ENCODE results near the gene NUB1.
A peak's percentile ranks its signal among the peaks of the same experiment; 100 is the strongest.

The NUB1 gene

DNA sequence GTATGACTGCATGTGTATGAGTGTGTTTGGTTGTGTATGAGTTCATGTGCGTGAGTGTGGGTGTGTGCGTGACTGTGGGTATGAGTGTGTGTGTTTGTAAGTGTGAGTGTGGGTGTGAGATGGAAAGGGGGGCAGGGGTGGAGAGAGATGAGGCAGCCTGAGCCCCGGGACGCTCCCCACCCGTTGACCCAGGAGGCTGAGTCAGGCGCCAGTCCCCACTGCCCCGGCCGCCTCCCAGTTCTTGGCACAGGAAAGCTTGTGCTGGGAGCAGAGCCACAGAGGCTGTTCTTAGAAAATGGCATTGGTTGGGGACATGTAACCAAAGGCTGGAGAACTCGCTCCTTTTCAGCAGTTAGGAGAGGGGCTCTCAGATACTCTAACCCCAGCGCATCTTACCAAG lies 27.8 kb upstream of the NUB1 start:
- DNase-seq = peak; percentile 34

DNA sequence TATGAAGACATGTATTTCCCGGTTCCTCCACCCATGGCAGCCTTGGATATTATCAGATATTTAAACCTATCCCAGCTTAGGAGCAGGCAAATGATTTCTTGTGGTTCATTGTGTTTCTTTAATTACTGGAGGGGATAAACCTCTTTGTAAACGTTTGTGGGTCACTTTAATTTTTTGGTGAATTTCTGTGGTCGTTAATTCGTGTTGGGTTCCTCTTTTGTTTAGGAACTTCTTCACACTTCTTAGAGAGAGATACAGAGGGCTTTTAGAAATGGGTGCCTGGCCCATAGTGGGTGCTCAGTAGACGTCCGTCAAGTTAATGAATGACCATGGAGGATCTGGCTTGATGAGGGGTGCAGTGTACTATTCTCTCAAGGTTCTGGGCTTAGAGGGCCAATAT lies 27.2 kb upstream of the NUB1 start:
- no peak for DNase-seq

DNA sequence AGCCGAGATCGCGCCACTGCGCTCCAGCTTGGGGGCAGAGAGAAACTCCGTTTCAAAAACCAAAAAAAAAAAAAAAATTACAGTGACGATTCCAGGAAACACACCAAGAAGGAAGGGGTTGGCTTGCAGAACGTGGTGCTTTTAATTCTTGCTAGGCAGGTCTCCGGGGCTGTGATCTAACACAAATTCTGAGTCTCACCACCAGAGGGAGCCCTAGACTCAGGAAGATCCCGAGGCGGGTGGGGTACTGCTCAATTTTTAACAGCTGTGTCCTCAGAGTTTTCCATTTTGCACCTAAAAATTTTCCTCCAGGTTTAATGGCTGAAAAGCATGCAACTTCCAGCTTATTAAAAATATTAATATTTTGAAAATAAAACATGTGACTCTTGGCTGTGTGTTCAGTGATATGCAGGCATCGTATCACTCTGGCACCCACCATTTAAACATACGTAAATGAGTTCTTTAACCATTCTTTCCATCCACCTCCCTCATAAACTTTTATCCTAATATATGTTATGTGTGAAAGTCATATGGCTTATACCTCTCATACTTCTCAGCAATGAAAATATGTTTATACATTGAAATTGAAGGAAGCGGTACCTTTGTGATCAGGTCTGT lies 26.5 kb upstream of the NUB1 start:
- DNase-seq = peak; percentile 80

DNA sequence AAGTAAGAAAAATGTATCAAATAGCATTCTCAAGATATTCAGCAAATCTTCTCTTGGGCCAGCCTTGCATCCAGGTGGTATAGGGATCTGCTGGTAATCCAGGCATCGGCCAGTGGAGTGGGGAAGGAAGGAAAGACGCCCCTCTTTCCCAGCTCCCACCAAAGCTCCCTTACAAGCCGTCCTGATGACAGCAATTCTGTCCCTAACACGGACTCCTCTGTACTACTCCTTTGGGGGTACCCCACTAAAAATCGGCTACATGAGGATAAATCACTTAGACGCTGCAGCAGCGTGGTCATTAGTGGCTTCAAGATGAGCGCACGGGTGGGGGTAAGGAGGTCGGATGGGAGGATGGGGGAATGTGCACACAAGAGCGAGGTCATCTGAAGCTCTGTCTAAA lies 24.7 kb upstream of the NUB1 start:
- no peak for DNase-seq

DNA sequence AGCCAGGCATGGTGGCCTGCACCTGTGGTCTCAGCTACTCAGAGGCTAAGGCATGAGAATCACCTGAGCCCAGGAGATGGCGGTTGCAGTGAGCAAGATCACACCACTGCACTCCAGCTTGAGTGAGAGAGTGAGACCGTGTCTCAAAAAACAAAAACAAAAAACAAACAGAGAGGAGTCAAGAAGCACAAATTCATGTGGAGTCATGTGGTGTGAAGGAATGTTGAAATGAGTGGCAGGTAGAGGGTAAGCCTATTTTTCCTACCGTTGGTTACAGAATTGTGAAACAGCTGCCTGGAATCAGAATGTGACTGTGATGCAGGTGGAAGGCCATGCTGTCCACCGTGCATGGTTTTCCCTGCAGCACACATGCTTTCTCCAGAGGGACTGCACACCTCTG lies 23.7 kb upstream of the NUB1 start:
- DNase-seq = no peak

DNA sequence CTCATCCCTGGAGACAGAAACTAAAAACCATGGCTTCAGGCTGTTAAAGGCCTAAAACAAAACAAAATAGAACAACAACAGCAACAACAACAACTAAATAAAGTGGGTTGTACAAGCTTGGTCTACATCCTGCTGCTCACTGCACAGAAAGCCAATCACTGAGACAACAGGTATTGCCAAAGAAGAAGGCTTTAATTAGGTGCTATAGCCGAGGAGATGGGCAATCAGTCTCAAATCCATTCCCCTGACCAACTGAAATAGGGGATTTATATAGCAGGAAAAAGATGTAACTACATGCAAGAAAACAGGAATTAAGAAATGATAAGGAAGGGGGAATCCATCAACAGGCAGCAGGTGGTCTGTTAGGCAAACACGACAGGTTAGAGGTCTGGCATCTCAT lies 22.4 kb upstream of the NUB1 start:
- DNase-seq = no peak

DNA sequence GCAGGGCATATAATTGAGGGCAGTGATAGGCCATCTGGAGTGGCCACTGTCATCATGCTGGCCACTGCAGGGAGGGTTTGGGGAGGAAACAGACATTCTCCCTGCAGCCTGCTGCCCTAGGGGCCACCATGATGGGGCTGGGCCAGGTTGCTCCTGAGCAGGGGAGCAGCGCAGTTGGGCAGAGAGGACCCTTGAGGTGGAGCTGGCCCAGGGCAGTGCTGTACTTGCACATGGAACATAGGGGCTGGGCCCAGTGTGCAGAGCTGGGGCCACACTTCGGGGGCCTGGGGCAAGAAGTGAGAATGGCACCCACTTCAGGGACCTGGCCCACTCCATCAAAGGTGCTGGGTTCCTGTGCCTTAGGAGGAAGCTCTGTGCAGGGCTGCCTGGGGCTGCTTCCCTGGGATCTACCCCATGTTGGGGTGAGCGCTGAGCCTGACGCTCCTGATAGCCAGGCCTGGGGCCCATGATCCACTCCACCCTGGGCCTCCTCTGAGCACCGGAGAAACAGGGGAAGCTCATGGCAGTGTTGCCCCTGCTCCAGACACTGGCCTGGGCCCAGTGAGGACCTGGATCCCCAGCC lies 21.3 kb upstream of the NUB1 start:
- DNase-seq = no peak

DNA sequence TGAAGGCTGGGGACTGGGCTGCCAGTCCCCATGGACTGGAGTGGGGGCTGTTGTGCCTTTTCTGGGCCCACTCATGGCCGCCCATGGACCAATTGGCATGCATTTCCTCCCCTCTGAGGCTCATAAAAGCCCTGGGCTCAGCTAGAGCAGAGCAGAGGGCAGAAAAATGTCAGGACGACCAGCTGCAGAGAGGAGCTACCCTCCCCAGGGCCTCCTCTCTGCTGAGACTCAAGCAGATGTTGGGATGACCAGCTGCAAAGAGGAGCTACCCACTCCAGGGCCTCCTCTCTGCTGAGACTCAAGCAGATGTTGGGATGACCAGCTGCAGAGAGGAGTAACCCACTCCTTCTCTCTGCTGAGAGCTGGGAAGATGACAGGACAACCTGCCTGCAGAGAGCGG lies 20.3 kb upstream of the NUB1 start:
- DNase-seq = no peak

DNA sequence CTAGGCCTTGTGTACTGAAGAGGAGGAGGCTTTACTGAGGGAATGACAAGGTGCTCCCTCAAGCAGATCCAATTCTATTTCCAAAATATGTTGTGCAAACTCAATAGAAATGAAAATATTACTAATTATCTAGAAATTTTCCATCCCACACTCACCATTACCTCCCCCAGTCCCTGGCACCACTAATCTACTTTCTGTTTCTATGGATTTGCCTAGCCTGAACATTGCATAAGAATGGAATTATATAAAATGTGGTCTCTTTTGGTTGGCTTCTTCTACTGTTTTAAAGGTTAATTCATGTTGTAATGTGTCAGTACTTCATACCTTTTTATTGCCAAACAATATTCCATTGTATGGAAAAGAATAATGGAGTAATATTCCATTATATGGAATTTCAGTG lies 18.7 kb upstream of the NUB1 start:
- DNase-seq = no peak

GRCh38 chr7:151327022-151327421 lies 14.6 kb upstream of the NUB1 start:
- DNase-seq = no peak

GRCh38 chr7:151327659-151328058 lies 14.0 kb upstream of the NUB1 start:
- no peak for DNase-seq

- no peak for DNase-seq
Measured at GRCh38 chr7:151330181-151330580, 11.4 kb upstream of the NUB1 start.

DNA sequence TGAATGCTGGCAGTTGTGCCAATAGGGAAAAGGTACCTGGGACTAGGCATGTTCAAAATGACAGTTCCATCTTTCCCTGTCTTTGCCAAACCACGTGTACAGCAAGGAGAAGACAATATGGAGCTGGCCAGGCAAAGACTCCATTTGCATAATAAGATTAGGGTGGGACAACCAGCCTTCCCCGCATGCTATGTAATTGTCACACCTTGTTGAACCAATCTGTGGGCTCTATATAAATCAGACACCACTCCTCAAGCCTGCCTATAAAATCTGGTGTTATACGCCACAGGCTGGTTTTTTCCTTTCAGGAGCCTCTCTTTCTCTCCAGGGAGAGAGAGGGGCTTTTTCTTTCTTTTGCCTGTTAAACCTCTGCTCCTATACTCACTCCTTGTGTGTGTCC lies 11.0 kb upstream of the NUB1 start:
- no peak for DNase-seq

- no peak for DNase-seq
Measured at GRCh38 chr7:151334628-151335027, 7.0 kb upstream of the NUB1 start.

GRCh38 chr7:151336027-151336708 lies 5.4 kb upstream of the NUB1 start:
- no peak for DNase-seq

DNA sequence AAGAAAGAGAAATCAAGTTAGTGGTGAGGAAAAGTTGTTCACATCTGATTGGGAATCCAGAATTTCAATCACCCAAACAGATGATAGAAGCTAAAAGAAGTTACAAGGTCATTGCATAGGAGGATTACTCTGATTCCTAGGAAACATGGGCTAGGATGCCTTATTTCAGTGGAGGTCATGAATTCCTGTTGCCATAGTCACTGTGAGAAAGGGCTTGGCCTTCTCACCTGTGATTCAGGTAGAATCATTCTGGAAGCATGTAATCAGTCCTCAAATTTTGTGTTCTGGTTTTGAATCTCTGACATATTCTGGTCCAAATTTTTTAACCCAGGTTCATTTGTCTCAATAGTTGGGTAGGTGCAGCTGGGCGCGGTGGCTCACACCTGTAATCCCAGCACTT lies 4.3 kb upstream of the NUB1 start:
- no peak for DNase-seq

- no peak for DNase-seq
Measured at GRCh38 chr7:151338809-151339208, 2.8 kb upstream of the NUB1 start.

DNA sequence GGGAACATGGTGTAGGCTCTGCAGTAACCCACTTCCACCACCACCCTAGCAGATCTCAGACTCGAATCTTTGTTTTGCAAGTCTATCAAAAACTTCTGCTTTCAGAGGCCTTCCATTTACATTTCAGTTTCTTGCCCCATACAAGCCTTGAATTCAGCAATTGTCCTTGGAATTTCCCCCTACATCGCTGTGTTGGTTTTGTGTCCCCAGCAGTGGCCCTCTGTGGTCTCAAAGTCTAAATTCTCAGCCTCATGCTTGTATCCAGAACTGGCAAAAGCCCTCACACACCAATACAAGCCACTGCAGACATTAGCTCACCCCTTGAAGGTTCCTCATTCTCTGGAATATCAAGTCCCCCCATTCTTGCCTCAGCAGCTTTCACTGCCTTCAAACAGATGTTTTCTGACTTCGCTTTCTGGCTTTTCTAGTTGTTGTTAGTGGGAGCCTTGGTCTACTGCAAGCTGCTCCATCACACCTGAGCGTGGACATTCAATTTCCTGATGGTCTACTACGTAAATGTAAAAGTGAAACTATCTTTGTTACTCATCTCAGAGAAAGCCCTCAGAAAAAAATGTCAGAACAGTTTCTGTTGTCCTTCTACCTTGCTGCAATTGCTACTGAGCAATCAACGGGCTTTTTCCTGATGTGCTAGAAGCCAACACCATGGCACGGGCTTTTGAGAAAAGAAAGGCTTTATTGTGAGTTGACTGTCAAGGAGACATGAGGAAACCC lies 1.8 kb upstream of the NUB1 start:
- DNase-seq = no peak

GRCh38 chr7:151340794-151341356 lies 737 bp upstream of the NUB1 start:
- no peak for DNase-seq

GRCh38 chr7:151342102-151342646 lies 562 bp downstream of the NUB1 start:
- DNase-seq = no peak

DNA sequence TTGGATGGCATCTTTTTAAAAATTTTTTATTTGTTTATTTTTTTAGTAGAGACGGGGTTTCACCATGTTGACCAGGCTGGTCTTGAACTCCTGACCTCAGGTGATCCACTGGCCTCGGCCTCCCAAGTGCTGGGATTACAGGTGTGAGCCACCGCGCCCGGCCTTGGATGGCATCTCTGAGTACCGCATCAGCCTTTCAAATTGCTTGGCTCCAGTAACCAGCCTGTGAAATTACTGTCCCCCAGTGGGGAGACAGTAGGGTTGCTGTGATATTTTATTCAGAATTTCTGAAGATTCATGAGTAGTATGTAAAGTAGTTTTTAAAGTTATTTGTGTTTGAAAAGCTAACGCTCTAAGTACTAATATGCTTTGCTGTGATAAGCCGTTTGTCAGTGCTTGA lies 1.2 kb downstream of the NUB1 start:
- no peak for DNase-seq

- no peak for DNase-seq
Measured at GRCh38 chr7:151343516-151343915, 1.9 kb downstream of the NUB1 start.
